Measurements from ENCODE around the gene ABHD13. TPM values are rescaled to one million over a fixed set of nuclear protein-coding genes. Genes with fewer than 3 reads are reported as not detected.

Gene ABHD13
- total and polyA plus RNA-seq, 12 donors: 3.1 to 5.9 (median 4.4) TPM

DNA sequence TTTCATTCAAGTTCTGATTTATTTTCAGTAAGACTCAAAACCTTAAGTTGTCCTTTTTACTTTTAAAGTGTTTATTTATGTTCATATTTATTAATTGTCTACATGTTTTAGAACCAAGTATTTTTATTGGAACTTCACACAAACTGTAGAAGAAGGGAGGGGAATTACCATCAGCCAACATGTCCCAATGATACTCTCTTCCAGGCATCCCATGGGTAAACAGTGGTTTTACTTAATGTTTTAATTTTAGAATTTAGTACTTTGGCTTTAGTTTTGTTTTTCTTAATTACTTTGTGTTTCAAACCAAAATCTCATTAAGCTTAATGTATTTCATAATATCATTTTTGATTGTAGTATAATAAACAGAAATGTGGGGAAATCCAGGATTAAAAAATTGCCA, 56.5 kb downstream of the ABHD13 start:
- H3K27me3 ChIP-seq: no peaks in the 10 kb centered on the region
- TF ChIP-seq, protein P1, sequence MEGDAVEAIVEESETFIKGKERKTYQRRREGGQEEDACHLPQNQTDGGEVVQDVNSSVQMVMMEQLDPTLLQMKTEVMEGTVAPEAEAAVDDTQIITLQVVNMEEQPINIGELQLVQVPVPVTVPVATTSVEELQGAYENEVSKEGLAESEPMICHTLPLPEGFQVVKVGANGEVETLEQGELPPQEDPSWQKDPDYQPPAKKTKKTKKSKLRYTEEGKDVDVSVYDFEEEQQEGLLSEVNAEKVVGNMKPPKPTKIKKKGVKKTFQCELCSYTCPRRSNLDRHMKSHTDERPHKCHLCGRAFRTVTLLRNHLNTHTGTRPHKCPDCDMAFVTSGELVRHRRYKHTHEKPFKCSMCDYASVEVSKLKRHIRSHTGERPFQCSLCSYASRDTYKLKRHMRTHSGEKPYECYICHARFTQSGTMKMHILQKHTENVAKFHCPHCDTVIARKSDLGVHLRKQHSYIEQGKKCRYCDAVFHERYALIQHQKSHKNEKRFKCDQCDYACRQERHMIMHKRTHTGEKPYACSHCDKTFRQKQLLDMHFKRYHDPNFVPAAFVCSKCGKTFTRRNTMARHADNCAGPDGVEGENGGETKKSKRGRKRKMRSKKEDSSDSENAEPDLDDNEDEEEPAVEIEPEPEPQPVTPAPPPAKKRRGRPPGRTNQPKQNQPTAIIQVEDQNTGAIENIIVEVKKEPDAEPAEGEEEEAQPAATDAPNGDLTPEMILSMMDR (IDR thresholded peaks at IDR 0.05): no peak
- H3K4me1 ChIP-seq: peaks cover 0 to 40% (median 13%) of the 10 kb centered on the region in 9 donors
- H3K27ac ChIP-seq: no peak overlapping the region
- intact Hi-C loops (cut with DNase I): loop anchor here in 1 of 10 donors (10.0 kb wide), 1 partner anchor 50 kb away; no protein-coding TSS in a partner anchor
- no peaks in the 10 kb centered on the region for H3K9me3 ChIP-seq
- no peak overlapping the region for H3K4me3 ChIP-seq
- ATAC-seq (no peak), DNase-seq (no peak)
- H3K36me3 ChIP-seq: no peaks in the 10 kb centered on the region

DNA sequence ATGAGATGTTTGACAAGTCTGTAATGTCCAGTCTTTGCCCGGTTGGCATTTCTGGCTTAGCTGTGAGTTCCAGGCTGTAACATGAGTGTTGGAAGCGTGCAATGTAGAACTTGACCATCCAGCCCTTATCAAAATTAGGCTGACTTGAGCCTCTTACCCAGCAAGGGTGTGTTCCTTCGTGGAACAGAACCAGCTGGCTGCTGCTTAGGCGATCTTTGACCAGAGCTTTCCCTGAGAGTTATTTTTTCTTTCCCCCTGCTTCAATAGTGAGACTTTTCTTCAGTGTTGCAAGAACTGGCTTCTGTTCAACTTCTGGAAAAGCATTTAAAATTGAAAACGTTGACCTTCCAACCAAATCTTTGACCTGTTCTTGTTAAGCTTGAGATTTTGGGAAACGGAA, 57.9 kb downstream of the ABHD13 start:
- TF ChIP-seq, protein P1 (IDR thresholded peaks at IDR 0.05): no peak
- DNase-seq: peak; percentile 14 to 42
- no peak overlapping the region for H3K4me3 ChIP-seq
- no peaks in the 10 kb centered on the region for H3K27me3 ChIP-seq
- H3K27ac ChIP-seq: peak overlapping the region in 1 of 10 donors; percentile 28
- no peaks in the 10 kb centered on the region for H3K36me3 ChIP-seq
- H3K4me1 ChIP-seq: peaks cover 0 to 31% (median 4%) of the 10 kb centered on the region in 9 donors
- 38 to 43% methylated on average over 6 of the region's 6 CpGs for WGBS, 2 donors
- H3K9me3 ChIP-seq: no peaks in the 10 kb centered on the region
- intact Hi-C loops (cut with DNase I): loop anchor here in 1 of 10 donors (10.0 kb wide), 1 partner anchor 51 kb away; no protein-coding TSS in a partner anchor
- peak; percentile 44 to 93 (median 68) for ATAC-seq

DNA sequence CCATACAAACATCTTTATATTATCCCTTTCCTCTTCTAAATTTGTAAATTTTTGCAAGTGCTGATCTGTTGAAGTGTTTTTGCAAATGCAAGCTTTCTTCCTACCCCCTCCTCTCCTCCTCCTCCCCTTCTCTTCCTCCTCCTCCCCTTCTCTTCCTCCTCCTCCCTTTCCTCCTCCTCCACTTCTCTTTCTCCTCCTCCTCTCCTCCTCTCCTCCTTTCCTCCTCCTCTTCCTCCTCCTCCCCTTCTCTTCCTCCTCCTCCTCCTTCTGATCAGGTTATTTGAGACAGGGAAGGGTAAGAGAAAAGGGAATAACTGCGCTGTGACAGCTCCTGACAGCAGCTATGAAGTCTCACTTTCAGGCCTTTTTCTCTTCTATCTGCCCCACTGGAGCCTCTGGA, 60.3 kb downstream of the ABHD13 start:
- no peak for DNase-seq
- TF ChIP-seq, protein P1 (IDR thresholded peaks at IDR 0.05): no peak
- H3K36me3 ChIP-seq: no peaks in the 10 kb centered on the region
- H3K4me3 ChIP-seq: no peak overlapping the region
- no peaks in the 10 kb centered on the region for H3K9me3 ChIP-seq
- WGBS, 2 donors: 96% methylated on average over 1 of the region's 1 CpG
- intact Hi-C loops (cut with DNase I): loop anchor here in 1 of 10 donors (10.0 kb wide), 1 partner anchor 54 kb away; no protein-coding TSS in a partner anchor
- H3K27me3 ChIP-seq: no peaks in the 10 kb centered on the region
- peaks cover 0 to 27% (median 4%) of the 10 kb centered on the region in 9 donors for H3K4me1 ChIP-seq
- no peak for ATAC-seq
- no peak overlapping the region for H3K27ac ChIP-seq

DNA sequence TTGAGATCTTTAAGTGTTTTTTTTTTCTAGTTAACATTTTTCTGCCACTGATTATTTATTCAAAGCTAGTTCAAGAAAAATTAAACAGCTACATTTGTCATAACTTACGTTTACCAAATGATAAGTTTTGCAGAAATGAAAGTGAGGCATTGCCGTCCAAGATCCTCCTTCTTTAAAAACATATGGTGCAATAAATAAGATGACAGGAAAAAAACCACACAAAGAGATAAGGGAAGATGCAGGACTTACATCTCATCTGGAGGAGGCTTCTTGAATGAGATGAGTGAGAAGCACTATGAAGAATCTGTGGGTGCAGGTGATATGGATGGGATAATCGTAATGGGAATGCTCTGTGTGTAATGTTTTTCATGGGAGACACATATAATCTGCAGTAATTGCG, 63.7 kb downstream of the ABHD13 start:
- TF ChIP-seq, protein P1 (IDR thresholded peaks at IDR 0.05): no peak
- H3K36me3 ChIP-seq: peaks cover 0 to 6% (median 0%) of the 10 kb centered on the region in 9 donors
- ATAC-seq (no peak), DNase-seq (no peak)
- no peaks in the 10 kb centered on the region for H3K27me3 ChIP-seq
- H3K4me3 ChIP-seq: no peak overlapping the region
- peak overlapping the region in 1 of 10 donors; percentile 42 for H3K27ac ChIP-seq
- 73 to 78% methylated on average over 4 of the region's 4 CpGs for WGBS, 2 donors
- H3K9me3 ChIP-seq: no peaks in the 10 kb centered on the region
- peaks cover 0 to 6% (median 0%) of the 10 kb centered on the region in 9 donors for H3K4me1 ChIP-seq
- intact Hi-C loops (cut with DNase I): no loop called here

Measured in heart right ventricle (tissue), 16 donors.